ENCODE results near the gene FIBP.

FIBP gene

DNA sequence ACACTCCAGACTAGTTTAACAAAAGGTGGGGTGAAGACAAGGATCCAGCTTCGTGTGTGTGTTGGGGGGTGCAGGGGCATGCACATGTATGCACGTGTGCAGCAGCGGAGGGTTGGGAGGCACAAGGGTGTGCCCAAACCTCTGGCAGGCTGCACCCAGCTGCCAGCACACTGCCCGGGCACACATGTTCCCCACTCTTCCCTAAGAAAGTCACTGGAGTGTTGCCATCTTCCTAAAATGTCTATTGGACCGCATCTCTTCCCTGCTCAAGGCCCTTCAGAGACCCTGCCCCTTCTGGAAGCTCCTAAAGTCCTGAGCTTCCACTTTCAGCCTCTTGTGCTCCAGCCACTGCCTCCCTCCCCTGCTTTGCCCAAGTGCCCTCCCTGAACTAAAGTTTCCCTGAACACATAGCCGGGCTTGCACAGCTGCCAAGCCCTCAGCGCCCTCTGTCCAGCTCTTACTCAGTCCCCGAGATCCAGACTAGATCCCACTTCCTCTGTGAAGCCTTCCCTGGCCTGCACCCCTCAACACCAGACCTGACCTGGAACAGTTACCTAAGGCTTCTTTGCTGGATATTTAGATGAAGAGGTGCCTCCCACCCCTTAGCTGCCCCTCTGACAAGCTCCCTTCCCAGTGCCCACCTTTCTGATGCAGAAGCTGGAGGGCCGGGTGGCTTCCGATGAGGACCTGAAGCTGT is 36.3 kb downstream of the FIBP start:
- H3K4me1 ChIP-seq (ENCODE audit: low read depth, poor library complexity, severe bottlenecking): peaks cover 15% of the 10 kb centered on the region
- H3K4me2 ChIP-seq: no peak overlapping the region
- H3K9ac ChIP-seq: no peak overlapping the region
- peaks cover 27% of the 10 kb centered on the region for H3K79me2 ChIP-seq (ENCODE audit: insufficient read depth, low read depth)
- H3K4me3 ChIP-seq (IDR thresholded peaks at IDR 0.05; ENCODE audit: insufficient read depth, low read depth, low read length): no peak overlapping the region
- TF ChIP-seq, protein P1, sequence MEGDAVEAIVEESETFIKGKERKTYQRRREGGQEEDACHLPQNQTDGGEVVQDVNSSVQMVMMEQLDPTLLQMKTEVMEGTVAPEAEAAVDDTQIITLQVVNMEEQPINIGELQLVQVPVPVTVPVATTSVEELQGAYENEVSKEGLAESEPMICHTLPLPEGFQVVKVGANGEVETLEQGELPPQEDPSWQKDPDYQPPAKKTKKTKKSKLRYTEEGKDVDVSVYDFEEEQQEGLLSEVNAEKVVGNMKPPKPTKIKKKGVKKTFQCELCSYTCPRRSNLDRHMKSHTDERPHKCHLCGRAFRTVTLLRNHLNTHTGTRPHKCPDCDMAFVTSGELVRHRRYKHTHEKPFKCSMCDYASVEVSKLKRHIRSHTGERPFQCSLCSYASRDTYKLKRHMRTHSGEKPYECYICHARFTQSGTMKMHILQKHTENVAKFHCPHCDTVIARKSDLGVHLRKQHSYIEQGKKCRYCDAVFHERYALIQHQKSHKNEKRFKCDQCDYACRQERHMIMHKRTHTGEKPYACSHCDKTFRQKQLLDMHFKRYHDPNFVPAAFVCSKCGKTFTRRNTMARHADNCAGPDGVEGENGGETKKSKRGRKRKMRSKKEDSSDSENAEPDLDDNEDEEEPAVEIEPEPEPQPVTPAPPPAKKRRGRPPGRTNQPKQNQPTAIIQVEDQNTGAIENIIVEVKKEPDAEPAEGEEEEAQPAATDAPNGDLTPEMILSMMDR (conservative IDR thresholded peaks at IDR 0.05; ENCODE audit: low read depth, low read length): no peak
- H3K27me3 ChIP-seq (ENCODE audit: insufficient read depth, low read depth): no peaks in the 10 kb centered on the region
- peaks cover 10% of the 10 kb centered on the region for H4K20me1 ChIP-seq (ENCODE audit: insufficient read depth)
- H3K36me3 ChIP-seq (ENCODE audit: insufficient read depth): peaks cover 13% of the 10 kb centered on the region; the same call in 1 of the 2 replicates
- no peak overlapping the region for H2AFZ ChIP-seq (ENCODE audit: low read depth)
- no peak overlapping the region for H3K27ac ChIP-seq

GRCh38 chr11:65851083-65851579 is 37.1 kb downstream of the FIBP start:
- no peak overlapping the region for H3K4me3 ChIP-seq (IDR thresholded peaks at IDR 0.05; ENCODE audit: insufficient read depth, low read depth, low read length)
- no peak overlapping the region for H3K4me2 ChIP-seq
- H3K9ac ChIP-seq: no peak overlapping the region
- peaks cover 3% of the 10 kb centered on the region for H4K20me1 ChIP-seq (ENCODE audit: insufficient read depth)
- H3K27me3 ChIP-seq (ENCODE audit: insufficient read depth, low read depth): no peaks in the 10 kb centered on the region
- H3K27ac ChIP-seq: no peak overlapping the region
- peaks cover 9% of the 10 kb centered on the region for H3K4me1 ChIP-seq (ENCODE audit: low read depth, poor library complexity, severe bottlenecking)
- no peak overlapping the region for H2AFZ ChIP-seq (ENCODE audit: low read depth)
- H3K36me3 ChIP-seq (ENCODE audit: insufficient read depth): peaks cover 13% of the 10 kb centered on the region; the same call in 1 of the 2 replicates
- TF ChIP-seq, protein P1 (conservative IDR thresholded peaks at IDR 0.05; ENCODE audit: low read depth, low read length): peak; percentile 76
- H3K79me2 ChIP-seq (ENCODE audit: insufficient read depth, low read depth): peaks cover 19% of the 10 kb centered on the region

DNA sequence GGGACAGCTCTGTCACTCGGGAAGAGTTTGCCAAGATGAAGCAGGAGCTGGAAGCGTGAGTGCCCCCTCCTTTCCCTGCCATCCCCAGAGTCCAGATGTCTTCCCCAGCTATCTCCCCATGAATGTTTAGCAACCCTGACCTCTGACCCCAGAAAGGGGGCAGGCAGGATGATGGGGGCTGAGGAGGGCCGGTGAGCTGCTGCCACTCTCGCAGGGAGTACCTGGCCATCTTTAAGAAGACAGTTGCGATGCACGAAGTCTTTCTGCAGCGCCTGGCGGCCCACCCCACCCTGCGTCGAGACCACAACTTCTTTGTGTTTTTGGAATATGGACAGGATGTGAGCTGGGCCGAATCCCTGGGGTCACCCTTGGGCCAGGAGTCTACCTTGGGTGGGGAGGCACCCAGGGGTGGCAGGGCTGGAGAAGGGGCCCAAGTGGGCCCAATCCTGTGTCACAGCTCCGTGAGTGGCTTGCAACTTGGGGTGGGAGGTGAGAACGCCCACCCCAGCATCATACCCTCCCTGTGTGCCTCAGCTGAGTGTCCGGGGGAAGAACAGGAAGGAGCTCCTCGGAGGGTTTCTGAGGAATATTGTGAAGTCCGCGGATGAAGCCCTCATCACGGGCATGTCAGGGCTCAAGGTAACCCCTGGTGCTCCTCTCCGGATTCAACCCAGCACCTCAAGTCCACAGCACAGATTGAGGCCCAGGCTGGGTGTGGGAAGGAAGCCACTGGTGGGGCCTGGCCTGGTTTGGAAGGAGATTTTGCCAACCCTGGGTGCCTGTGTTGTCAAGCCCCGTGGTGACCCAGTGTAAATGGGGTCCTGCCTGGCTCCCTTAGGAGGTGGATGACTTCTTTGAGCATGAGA is 37.8 kb downstream of the FIBP start:
- H3K36me3 ChIP-seq (ENCODE audit: insufficient read depth): peaks cover 8% of the 10 kb centered on the region; the same call in 1 of the 2 replicates
- TF ChIP-seq, protein P1 (conservative IDR thresholded peaks at IDR 0.05; ENCODE audit: low read depth, low read length): no peak
- no peak overlapping the region for H3K4me2 ChIP-seq
- no peak overlapping the region for H3K9ac ChIP-seq
- no peak overlapping the region for H3K4me3 ChIP-seq (IDR thresholded peaks at IDR 0.05; ENCODE audit: insufficient read depth, low read depth, low read length)
- no peaks in the 10 kb centered on the region; the same call in 1 of the 2 replicates for H4K20me1 ChIP-seq (ENCODE audit: insufficient read depth)
- peaks cover 12% of the 10 kb centered on the region for H3K79me2 ChIP-seq (ENCODE audit: insufficient read depth, low read depth)
- H3K27ac ChIP-seq: no peak overlapping the region
- H2AFZ ChIP-seq (ENCODE audit: low read depth): no peak overlapping the region
- H3K27me3 ChIP-seq (ENCODE audit: insufficient read depth, low read depth): no peaks in the 10 kb centered on the region
- peaks cover 2% of the 10 kb centered on the region for H3K4me1 ChIP-seq (ENCODE audit: low read depth, poor library complexity, severe bottlenecking)

GRCh38 chr11:65849771-65850216 is 38.5 kb downstream of the FIBP start:
- no peaks in the 10 kb centered on the region for H3K4me1 ChIP-seq (ENCODE audit: low read depth, poor library complexity, severe bottlenecking)
- H3K4me3 ChIP-seq (IDR thresholded peaks at IDR 0.05; ENCODE audit: insufficient read depth, low read depth, low read length): no peak overlapping the region
- no peaks in the 10 kb centered on the region for H4K20me1 ChIP-seq (ENCODE audit: insufficient read depth)
- TF ChIP-seq, protein P1 (conservative IDR thresholded peaks at IDR 0.05; ENCODE audit: low read depth, low read length): no peak
- peaks cover 4% of the 10 kb centered on the region; the same call in 1 of the 2 replicates for H3K36me3 ChIP-seq (ENCODE audit: insufficient read depth)
- no peak overlapping the region for H3K27ac ChIP-seq
- H3K79me2 ChIP-seq (ENCODE audit: insufficient read depth, low read depth): peaks cover 5% of the 10 kb centered on the region
- H3K4me2 ChIP-seq: no peak overlapping the region
- H3K27me3 ChIP-seq (ENCODE audit: insufficient read depth, low read depth): no peaks in the 10 kb centered on the region
- H2AFZ ChIP-seq (ENCODE audit: low read depth): no peak overlapping the region
- no peak overlapping the region for H3K9ac ChIP-seq

All from KMS-11 (cell line).